ENCODE measurements around the gene CENPA. TPM values are rescaled to one million over a fixed set of nuclear protein-coding genes. Genes with fewer than 3 reads are reported as not detected.

The CENPA gene
- total RNA-seq (2022) (38.4 and 39.9 TPM in 2 replicates), Bru-seq, nascent RNA (percentile 78 among the genes with signal in this experiment), BruChase-seq, experiment 1, labeled RNA remaining after a 2-hour chase (percentile 86 among the genes with signal in this experiment), BruChase-seq, experiment 2, labeled RNA remaining after a 6-hour chase (percentile 79 among the genes with signal in this experiment)
- long read RNA-seq, transcript CENPA-202 (5 exons, 1,452 nt) = major isoform, 100 of 135 reads
- long read RNA-seq, transcript CENPA-201 (4 exons, 1,299 nt) = minor isoform, 5 of 135 reads
- long read RNA-seq, transcript CENPA-204 (6 exons, 745 nt) = minor isoform, 7 of 135 reads
- long read RNA-seq, partial matches to known transcripts = 3 of 135 reads
- long read RNA-seq, other reads (novel, unspliced or antisense) = 19 of 135 reads

- Mint-ChIP-seq H3K4me1 (ENCODE audit: low read depth, unreplicated experiment) (peaks cover 18% of the 10 kb centered on the region), H3K27me3 (ENCODE audit: insufficient read depth, unreplicated experiment) (no peaks in the 10 kb centered on the region), H3K27ac (ENCODE audit: unreplicated experiment) (peak within 1 kb of the TSS; percentile 89), H3K9me3 (ENCODE audit: unreplicated experiment) (no peaks in the 10 kb centered on the region), H3K4me3 (ENCODE audit: unreplicated experiment) (peak within 1 kb of the TSS; percentile 85), H3K36me3 (ENCODE audit: insufficient read depth, unreplicated experiment) (peaks cover 45% of the 10 kb centered on the region)
- Histone ChIP-seq H3K27me3 (replicated peaks; ENCODE audit: control insufficient read depth, insufficient read depth, low read length) (no peaks in the 10 kb centered on the region), H3K9me3 (no peaks in the 10 kb centered on the region), H3K36me3 (ENCODE audit: control insufficient read depth, insufficient read depth, low read length) (peaks cover 1% of the 10 kb centered on the region; the same call in 1 of the 2 replicates), H3K4me3 (ENCODE audit: low read depth, low read length) (peak within 1 kb of the TSS; percentile 75), H3K4me1 (peaks cover 11% of the 10 kb centered on the region)
- intact Hi-C loops (cut with micrococcal nuclease; ENCODE audit: unreplicated experiment) = loop anchor here (1.0 kb wide), 3 partner anchors 14 to 180 kb away; no protein-coding TSS in a partner anchor
- DNase-seq = peak; percentile 98 to 99
- ChIA-PET CTCF (interaction anchor here (1.0 kb wide), 1 partner anchor 41 kb away, joined by 3 read pairs; no protein-coding TSS in a partner anchor), POLR2A (no interaction called here)
- peak; percentile 15 to 20 for TF ChIP-seq CTCF (IDR thresholded peaks at IDR 0.05; ENCODE audit: insufficient read depth in 1 of 2, low read depth in 1 of 2, low read length in 1 of 2, severe bottlenecking in 1 of 2, unreplicated experiment in 1 of 2)
- BruUV-seq (replicated peaks) = no TSS peak
Observed at GRCh38 chr2:26785431-26786206, at the start of gene CENPA. TSS of gene CENPA (plus strand) at chr2:26786056. CDS start at chr2:26786197, 141 bp downstream.

- no TSS peak for BruUV-seq (replicated peaks)
- no peaks in the 10 kb centered on the region for H3K36me3 ChIP-seq (ENCODE audit: control insufficient read depth, insufficient read depth, low read length)
- H3K4me1 ChIP-seq = no peaks in the 10 kb centered on the region
- intact Hi-C loops (cut with micrococcal nuclease; ENCODE audit: unreplicated experiment) = no loop called here
- no peak overlapping the region for H3K4me3 ChIP-seq (ENCODE audit: low read depth, low read length)
- no peaks in the 10 kb centered on the region for H3K36me3 Mint-ChIP-seq (ENCODE audit: insufficient read depth, unreplicated experiment)
- CTCF ChIA-PET = no interaction called here
- H3K27ac Mint-ChIP-seq (ENCODE audit: unreplicated experiment) = no peak overlapping the region
- POLR2A ChIA-PET = no interaction called here
- H3K4me3 Mint-ChIP-seq (ENCODE audit: unreplicated experiment) = no peak overlapping the region
- no peaks in the 10 kb centered on the region for H3K4me1 Mint-ChIP-seq (ENCODE audit: low read depth, unreplicated experiment)
- H3K27me3 Mint-ChIP-seq (ENCODE audit: insufficient read depth, unreplicated experiment) = peaks cover 3% of the 10 kb centered on the region
- H3K9me3 Mint-ChIP-seq (ENCODE audit: unreplicated experiment) = no peaks in the 10 kb centered on the region
- H3K9me3 ChIP-seq = no peaks in the 10 kb centered on the region
- no peak for DNase-seq
- no peak for TF ChIP-seq CTCF (IDR thresholded peaks at IDR 0.05; ENCODE audit: insufficient read depth in 1 of 2, low read depth in 1 of 2, low read length in 1 of 2, severe bottlenecking in 1 of 2, unreplicated experiment in 1 of 2)
- H3K27me3 ChIP-seq (replicated peaks; ENCODE audit: control insufficient read depth, insufficient read depth, low read length) = no peaks in the 10 kb centered on the region
Observed at GRCh38 chr2:26737221-26737620, 48.6 kb upstream of the CENPA start.

DNA sequence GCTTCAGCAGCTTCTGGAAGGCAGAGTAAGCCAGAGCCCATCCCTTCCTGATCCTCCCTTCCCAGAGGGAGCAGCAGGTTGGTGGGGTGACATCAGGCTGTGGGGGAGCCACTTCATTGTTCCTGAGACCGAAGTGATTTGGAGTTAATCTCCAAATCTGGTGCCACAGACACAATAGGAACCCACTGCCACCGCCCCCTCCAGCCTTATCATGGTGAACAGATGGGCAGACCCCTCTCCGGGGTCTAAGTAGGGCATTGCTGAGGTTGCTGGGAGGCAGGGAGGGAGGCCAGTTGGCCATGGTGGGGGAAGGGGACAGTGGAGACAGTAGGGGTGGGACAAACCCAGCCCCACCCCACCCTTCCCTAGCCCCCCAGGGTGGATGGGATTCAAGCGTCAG, 47.4 kb upstream of the CENPA start:
- Histone ChIP-seq H3K4me1 (no peaks in the 10 kb centered on the region), H3K9me3 (no peaks in the 10 kb centered on the region), H3K4me3 (ENCODE audit: low read depth, low read length) (no peak overlapping the region), H3K36me3 (ENCODE audit: control insufficient read depth, insufficient read depth, low read length) (no peaks in the 10 kb centered on the region), H3K27me3 (replicated peaks; ENCODE audit: control insufficient read depth, insufficient read depth, low read length) (no peaks in the 10 kb centered on the region)
- ChIA-PET CTCF (no interaction called here), POLR2A (no interaction called here)
- Mint-ChIP-seq H3K27ac (ENCODE audit: unreplicated experiment) (no peak overlapping the region), H3K4me1 (ENCODE audit: low read depth, unreplicated experiment) (no peaks in the 10 kb centered on the region), H3K4me3 (ENCODE audit: unreplicated experiment) (no peak overlapping the region), H3K9me3 (ENCODE audit: unreplicated experiment) (no peaks in the 10 kb centered on the region), H3K27me3 (ENCODE audit: insufficient read depth, unreplicated experiment) (peaks cover under 1% of the 10 kb centered on the region), H3K36me3 (ENCODE audit: insufficient read depth, unreplicated experiment) (no peaks in the 10 kb centered on the region)
- no peak for DNase-seq
- TF ChIP-seq CTCF (IDR thresholded peaks at IDR 0.05; ENCODE audit: insufficient read depth in 1 of 2, low read depth in 1 of 2, low read length in 1 of 2, severe bottlenecking in 1 of 2, unreplicated experiment in 1 of 2) = no peak
- intact Hi-C loops (cut with micrococcal nuclease; ENCODE audit: unreplicated experiment) = no loop called here
- BruUV-seq (replicated peaks) = no TSS peak
